Dermis microvascular lymphatic vessel endothelial cell (primary cell): ENCODE data around the gene RAD51B. TPM values are rescaled to one million over a fixed set of nuclear protein-coding genes. Genes with fewer than 3 reads are reported as not detected.
A peak's percentile ranks its signal among the peaks of the same experiment; 100 is the strongest.
"Not testable (repeated sequence)": the region's sequence is repeated elsewhere in the genome, so short reads cannot be mapped to it uniquely, and the experiment has no call there.

Experiments
- DNase-seq, 2 donors: peaks; one replicate each; pipeline versions ENCODE4 v3.0.0 to v3.0.0-alpha.2; 2010; ENCODE audit warnings: low read depth in 2 of 2
- total RNA-seq: library from RNA; depleted of rRNA; stranded (reverse); fragments of >200 nt; gene quantifications from 2 replicates; pipeline ENCODE4 v1.2.1, GENCODE V29; 2014

The RAD51B gene
- total RNA-seq, 1 donor from 2014 or later: 9.2 TPM

DNA sequence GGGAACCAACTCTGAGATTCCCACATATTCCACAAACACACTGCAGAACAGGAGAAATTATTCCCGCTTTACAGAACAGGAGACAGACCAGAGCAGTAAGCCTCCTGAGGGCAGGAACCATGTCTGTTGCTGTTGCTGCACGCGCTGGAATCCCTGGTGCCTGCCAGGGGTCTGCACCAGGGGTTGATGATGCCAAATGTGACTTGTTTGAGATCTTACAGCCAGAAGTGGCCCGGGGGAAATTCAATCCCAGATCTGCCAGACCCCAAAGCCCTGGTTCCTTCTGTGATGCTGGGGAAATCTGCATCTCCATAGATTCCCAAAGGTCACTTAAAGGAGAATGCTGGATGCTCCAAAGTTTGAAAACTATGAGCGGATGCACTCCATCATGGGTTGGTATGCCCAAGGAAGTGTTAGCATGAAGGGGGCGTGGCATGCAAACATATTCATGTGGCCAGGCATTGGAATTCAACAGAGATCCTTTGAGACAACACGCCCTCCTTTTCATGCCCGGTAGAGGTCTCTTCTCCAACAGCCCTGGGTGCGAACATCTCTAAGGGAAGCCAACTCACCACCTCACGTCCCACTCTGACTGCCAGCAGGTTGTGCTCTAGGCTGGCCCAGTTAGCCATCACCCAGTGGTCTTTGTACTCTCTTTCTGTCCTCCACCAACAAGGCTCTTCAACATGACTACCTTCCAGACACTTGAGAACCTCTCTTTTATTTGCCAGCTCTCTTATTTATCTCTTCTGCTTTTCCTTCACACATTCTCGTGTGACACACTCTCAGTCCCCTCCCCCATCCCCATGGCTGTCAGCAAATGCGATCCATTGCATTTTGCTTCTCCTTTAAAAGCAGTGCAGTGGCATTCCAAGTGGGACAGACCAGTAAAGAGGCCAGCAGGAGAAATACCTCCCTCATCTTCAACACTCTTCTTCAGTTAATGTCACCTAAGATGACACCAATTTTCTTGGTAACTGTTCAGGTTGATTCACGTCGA, 841.9 kb downstream of the RAD51B start:
- no peak for DNase-seq

DNA sequence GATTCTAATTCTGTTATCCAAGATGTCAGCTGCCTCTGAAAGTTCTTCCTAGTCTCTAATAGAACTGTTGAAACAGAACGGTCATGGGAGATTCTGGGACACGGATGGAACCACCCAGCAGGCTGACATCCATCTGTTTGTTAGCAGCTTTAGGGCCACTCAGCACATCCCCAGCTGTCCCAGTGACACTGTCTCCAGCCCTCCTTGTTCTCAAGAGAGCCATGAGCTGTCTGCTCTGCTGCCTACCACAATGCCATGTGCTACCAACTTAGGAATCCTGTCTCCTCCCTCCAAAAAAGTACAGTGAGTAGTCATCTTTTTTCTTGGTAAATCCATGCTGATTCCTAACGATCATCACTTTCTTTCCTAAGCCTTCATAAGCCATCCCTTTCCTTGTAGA, 842.8 kb downstream of the RAD51B start:
- no peak for DNase-seq

DNA sequence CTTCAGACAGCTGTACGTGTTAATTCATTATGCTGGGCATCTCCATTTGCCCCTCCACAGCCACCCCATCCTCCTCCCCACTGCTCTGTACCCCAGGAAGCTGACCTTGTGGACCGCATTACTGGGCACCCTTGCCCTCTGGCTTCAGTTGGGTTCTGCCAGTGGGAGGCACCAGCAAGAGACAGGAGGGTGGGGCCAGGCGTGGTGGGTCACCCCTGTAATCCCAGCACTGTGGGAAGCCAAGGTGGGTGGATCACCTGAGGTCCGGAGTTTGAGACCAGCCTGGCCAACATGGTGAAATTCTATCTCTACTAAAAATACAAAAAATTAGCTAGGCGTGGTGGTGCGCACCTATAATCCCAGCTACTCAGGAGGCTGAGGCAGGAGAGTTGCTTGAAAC, 843.2 kb downstream of the RAD51B start:
- DNase-seq: not testable (repeated sequence)

DNA sequence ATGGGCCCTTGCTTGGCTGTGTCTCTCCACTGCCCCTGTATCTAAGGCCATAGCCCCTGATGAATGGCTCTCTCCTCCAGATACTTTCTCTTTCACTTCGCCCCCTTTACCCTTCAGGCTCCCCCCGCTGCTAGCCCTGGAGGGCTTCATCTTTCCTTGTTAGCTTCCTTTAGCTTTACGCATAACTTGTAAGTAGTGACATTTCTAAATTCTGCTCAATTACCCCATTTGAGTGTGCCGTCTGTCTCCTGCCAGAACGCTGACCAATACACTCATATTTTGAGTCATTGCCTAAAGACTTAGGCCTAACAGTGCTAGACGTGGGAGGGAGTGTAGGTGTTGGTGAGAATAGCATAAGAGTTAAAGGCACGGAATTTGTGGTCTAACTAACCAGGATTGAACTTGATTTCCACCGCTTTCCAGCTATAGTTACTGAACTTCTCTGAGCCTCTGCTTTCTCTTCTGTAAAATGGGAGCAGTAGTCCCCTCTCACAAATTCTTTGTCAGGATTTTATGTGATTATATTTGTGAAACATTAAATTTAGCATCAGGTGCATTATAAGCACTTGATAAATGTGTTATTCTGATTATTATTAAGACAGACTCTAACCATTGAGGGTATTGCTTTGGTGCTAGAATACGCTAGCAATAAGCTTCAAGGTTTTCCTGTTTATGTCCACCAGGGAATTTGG, 844.0 kb downstream of the RAD51B start:
- DNase-seq: no peak

DNA sequence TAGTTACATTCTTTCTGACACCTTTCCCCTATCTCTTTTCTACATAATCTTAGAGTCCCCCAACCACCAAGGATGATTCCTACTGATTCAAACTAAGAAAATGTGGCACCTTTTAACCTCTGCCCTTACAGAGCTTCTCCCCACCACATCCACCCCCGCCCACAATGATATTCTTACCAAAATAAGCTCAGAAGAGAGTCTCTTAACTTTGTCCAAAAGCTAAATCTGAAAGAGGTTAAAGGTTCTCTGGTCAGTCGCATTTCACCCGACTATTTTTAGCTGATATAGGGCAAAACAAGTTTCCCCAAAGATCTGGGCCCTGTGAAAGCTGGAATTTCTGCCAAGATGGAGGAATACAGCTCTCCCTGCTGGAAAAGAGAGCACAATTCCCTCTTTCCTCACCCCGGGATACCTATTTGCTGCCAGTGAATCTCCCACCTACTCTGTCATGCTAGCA, 844.7 kb downstream of the RAD51B start:
- no peak for DNase-seq

DNA sequence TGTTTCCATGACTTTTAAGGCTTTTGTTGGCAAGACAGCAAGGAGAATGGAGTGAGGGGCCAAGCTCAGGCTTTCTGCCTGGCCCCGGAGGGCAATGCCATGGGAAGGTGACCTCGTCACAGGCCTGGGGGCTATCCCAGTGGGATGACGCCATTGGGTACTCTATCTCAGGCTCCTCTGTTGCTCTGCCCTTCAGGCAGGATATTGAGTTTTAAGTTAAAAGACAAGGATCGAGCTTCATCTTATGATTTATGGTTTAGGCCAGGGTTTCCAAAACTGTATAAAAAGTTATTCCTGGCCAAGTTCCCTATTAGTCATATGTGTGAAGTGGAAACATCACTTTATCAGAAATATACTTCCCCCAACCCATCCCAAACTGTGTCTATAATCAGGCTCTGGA, 845.6 kb downstream of the RAD51B start:
- peak in 1 of 2 donors; percentile 51 for DNase-seq

DNA sequence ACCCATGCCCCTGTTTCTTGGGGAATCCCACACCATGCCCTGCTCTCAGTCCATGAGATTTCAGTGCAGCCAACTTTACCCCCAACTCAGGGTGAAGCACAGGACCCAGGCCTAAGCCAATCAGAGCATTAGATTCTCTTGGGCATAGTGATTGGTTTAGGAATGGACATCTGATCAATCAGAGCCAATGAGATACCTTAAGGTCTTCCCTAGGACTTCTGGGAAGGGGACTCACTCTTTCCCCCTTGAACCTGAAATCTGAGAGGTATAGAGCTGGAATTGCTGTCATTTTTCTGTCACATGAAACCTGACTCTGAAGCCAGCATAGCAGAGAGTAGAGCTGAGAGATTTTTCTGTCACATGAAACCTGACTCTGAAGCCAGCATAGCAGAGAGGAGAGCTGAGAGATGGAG, 846.2 kb downstream of the RAD51B start:
- DNase-seq: no peak

DNA sequence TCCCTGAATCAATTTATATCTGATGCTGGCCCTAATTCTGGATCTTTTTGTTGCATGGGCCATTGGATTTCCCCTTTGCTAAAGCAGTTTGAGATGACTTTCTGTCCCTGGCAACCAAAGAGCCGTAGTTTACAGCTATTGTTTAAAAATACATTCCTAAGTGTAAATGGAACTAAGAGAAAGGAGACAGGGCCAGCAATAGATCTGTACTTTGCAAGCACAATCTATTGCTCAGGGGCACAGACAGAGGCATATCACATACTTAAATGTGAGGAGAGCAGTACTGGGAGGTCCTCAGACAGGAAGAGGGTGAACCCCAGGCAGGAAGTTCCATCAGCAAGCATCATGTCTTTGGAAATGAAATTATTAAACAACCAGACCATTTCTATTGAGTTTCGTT, 846.7 kb downstream of the RAD51B start:
- peak in 1 of 2 donors; percentile 27 for DNase-seq

DNA sequence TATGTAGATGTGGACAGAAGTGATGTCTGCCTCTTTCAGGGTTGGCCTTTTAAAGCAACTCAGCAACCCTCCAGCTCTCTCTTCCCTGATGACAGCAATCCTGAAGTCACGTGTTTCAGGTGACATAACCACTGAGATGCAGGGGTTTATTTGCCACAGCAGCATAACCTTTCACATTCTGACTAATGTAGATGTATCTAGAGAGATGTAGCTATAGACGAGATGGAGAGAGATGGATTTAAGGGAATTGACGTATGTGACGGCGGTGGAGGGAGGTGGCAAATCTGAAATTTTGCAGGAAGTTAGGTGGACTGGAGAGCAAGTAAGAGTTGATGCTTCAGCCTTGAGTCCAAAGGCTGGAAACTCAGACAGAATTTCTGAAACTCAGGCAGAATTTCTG, 847.3 kb downstream of the RAD51B start:
- DNase-seq: no peak

DNA sequence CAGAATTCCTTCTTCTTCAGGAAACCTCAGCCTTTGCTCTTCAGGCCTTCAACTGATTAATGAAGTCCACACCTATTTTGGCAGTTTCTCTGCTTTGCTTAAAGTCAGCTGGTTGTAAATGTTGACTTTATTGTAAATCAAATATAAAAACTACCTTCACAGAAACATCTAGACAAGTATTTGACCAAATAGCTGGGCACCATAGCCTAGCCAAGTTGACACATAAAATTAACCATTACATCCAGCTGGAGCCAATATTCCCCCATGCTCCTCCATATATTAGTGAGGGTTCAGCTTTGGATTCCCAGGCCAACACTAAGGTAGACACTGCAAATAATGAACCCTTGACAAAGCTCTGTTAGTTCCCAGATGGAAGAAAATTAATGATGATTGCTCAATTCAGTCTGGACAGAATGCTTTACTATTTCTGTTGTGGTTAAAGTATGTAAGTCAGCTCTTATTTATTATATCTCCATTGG, 847.8 kb downstream of the RAD51B start:
- DNase-seq: no peak

DNA sequence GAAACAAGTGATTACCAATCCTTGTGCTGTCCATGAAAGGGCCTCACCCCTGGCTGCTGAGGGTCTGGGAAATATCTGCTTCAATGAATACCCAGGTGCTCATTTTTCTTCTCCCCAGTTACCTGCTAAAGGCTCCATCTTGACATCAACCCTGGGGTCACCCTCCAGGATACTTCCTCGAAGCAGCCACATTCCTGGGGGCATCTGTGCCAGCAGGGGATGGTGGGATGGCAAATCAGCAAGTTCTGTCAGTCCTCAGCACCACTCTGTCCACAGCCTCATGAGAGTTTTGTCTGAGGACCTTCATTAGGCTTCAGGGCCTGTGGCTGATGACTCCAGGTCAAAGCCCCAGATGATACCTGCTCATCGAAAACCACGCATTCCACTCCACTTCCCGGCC, 848.4 kb downstream of the RAD51B start:
- DNase-seq: no peak

DNA sequence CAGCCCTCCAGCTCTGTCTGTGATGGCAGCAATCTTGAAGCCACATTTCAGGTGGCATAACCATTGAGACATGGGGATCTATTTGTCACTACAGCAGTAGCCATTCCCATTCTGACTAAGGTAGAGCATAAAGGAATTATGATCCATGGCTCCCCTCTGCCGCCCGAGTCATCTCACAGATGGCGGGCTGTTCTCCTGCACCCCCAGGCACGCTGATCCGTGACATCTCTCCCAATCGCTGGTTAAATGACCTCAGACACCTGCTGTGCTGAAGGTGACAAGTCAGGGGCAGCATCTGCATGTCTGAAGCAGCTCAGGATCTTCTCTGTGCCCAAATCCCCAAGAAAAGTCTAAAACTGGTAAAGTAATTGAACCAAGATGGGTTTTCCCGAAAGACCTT, 849.0 kb downstream of the RAD51B start:
- DNase-seq: no peak

DNA sequence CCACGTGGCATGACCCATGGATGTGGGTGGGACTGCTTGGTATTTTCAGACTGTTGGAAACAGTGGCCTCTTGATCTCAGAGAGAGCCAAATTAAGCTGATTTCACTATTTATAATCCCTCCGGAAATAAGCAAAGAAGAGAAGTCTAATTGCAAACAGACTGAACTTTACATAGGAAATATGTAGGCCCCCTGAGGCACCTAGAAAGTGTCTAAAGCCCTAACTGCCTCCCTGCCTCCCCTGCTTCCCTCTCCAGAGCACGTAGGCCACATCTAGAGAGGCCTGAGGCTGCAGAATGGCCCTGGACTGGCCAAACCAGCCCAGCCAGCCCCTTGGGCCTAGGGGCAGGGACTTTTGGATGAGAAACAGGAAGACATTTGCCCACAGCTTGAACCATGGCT, 849.5 kb downstream of the RAD51B start:
- DNase-seq: no peak

DNA sequence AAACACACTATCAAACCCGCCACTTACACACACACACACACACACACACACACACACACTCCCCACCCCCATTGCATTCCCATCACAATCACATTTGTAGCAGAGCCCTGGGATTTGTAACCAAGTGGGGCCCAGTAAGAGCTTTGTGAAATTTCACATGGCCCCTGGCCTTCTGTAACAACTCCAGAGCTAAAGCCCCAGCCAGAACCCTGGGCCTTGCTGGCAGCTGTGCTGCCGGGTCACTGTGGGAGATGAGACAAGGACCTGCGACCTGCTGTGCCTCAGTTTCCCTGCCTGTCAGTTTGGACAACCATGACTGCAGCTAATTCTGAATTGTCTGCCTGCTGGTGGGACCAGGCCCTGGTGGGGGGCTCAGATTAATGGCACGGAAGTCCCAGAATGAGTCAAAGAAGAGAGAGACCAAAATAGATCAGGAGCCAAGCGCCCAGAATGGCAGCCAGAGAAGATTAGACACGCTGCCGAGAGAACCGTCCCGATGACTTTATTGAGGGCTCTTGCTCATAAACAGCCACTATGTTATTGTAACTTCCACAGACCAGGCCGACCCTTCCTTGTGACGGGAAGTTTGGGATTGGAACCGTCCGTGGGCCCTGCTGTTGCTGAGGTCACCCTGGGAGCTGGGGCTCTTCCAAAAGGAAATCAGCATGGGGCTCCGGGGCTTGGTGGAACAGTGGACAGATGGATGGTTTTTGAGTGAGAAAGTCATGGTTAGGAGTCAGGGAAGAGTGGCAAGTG, 850.2 kb downstream of the RAD51B start:
- DNase-seq: peak; percentile 57 to 83

DNA sequence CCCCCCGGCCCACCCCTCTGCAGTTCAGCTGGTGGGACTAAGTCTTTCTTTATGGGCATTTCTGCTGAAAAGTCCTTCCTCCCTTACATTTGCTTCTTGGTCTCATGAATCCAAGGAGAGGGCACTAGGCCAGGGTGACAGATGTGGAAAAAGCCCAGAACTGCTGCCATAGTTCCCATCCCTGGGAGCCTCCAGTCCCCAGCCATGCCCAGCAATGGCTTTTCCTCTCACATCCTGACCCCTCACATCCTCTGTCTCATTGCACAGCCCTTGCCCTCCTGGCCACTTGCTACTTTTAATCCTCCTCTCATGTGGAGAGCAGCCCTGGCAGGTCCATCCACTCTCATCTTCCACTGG, 850.8 kb downstream of the RAD51B start:
- DNase-seq: no peak

DNA sequence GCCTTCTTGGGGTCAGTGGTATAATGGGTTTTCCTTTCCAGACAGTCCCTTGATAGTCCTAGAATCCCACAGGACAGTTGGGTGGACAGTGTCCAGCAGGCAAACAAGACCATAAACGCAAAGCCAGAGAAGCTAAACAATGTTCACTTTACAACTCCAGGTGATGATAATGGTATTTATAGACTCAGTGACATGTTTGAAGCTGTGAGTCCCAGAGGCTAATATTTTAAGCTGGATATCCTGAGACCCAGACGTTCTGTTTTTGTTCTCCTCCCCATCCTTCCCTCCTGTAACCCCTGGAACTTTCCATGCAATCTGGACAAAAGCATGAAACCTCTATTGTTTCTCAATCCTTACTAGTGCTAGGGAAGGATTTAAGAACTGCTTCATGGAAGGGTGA, 852.3 kb downstream of the RAD51B start:
- peak; percentile 54 to 69 for DNase-seq

DNA sequence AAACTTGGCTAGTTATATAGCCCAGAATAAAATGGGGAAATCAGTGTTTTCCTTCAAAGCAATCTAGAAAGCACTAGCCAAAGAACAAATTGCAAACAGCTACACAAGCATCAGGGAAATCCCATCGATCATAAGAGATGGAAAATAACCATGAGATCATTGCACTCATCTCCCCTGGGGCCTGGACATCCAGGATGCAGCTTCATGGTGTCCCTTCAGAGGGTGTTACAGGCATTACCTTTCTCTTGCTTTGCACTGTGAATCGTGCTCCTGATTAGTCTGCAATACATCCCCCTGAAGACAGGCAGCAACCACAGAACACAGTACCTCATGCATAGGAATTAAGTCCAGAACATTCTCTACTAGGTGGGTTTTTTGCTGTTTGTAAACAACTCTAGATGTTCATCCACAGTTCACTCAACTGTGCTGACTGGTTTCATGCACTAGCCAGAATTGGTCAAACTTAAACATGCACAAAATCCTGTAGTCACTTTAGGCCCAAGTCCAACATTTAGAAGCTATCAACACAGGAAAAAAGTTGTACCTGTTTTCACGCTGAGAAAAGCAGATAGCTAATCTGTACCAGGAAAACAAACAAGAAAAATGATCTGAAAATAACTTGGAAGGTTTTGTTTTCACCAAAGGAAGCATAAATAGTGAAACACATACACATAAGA, 853.2 kb downstream of the RAD51B start:
- peak; percentile 66 to 69 for DNase-seq

DNA sequence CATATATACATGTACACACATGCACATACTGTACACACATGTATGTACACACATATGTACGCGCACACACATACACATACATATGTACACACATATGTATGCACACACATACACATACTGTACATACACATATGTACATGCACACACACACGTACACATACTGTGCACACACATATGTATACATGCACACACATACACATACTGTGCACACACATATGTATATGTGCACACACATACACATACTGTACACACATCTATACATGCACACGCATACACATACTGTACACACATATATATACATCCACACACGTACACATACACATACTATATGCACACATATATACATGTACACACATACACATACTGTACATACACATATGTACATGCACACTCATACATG, 853.9 kb downstream of the RAD51B start:
- DNase-seq: no peak

DNA sequence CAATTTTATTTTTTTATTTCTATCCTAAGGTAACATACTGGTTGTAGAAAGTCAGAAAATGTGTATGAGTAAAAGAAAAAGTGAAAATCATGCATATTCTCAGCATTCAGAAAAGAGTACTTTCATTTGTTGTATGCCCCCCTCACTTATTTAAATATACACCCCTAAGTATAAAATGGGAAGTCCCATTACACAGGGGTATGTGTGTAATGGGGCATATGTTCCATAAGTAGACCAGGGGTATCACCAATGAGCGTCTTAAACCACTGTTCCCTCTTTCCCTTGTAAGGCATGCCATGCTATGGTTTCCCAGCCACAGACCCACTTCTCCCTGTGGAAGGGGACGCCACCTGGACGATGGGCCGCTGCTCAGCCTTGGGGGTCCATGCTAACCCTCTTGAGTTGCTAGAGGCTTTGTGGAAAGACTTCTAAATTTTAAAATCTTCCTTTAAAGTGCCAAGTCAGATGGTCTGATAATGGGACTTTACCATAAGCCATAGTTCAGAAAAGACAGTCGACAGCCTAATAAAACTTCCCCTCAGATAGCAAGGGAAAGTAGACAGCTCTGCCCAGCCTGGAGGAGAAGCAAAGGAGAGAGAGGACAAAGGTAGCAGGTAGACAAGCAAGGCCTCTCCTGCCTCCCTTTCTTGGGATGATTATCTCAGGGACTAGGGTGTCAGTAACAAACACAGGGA, 855.1 kb downstream of the RAD51B start:
- no peak for DNase-seq

DNA sequence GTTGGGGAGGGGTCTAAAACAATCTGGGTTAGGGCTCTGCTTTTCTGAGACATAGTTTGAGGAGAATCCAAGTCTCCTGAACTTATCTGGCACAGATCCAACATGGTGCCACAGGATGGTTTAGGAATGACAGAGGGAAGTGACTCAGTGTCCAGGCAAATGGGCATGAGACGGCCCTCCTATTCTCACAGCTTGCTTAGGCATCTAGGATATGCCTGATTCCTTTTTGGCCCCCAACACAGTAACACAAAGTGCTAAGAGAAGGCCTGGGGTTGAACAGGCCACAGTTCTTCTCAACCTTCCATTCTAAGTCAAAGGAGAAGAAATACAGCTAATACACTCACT, 855.6 kb downstream of the RAD51B start:
- DNase-seq: peak in 1 of 2 donors; percentile 74

DNA sequence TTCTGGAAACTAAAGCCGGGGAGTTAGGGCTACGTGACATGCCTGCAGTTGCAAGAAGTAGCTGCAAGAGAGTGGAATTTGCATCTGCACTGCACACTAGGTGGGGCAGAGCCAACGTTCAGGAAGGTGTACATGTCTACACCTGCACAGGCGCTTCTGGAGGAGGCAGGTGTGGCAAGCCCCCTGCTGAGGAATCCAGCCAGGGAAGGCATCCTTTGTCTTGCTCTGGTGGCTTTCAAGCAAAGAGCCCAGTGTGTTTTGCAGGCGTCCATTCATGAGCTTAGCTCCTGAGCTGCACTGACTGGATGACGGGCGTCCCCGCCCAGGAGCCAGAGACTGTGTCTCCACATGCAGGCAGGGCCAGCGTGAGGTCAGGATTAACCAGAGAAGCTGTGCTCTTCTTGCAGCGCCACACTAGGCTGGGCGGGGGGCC, 856.9 kb downstream of the RAD51B start:
- DNase-seq: no peak
